ENCODE results near the gene ACBD6. TPM values are rescaled to one million over a fixed set of nuclear protein-coding genes. Genes with fewer than 3 reads are reported as not detected.

ACBD6 gene
- total and polyA plus RNA-seq, 7 donors: 12.6 to 20.4 (median 17.3) TPM

DNA sequence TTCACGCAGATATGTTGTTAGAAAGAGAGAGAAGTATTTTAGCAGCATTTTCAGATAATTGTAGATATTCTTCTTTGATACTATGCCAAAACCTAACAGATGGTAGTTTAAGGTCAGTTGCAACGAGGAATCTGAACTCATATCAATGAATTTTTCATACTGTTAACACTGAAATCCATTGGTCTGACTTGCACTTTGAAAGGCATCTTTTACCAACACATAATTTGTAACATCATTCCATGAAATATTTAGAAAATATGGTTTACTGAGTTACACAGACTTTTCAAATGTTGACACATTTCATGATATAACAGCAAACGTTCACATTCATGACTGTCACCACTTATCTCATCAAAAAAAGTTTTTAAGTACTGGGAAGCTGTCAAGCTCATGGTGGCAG is 4.6 kb downstream of the ACBD6 start:
- intact Hi-C loops (cut with DNase I): no loop called here
- no peaks in the 10 kb centered on the region for H3K27me3 ChIP-seq (ENCODE audit: insufficient read depth in 3 of 3, low read length in 2 of 3)
- DNase-seq: no peak
- H3K36me3 ChIP-seq (ENCODE audit: insufficient read depth in 1 of 2, low read depth in 1 of 2): peaks cover 3 to 27% of the 10 kb centered on the region in 2 donors
- H3K27ac ChIP-seq: no peak overlapping the region
- ATAC-seq: no peak
- peaks cover 21% of the 10 kb centered on the region for H3K4me1 ChIP-seq
- H3K9me3 ChIP-seq: no peaks in the 10 kb centered on the region
- TF ChIP-seq, protein P1, sequence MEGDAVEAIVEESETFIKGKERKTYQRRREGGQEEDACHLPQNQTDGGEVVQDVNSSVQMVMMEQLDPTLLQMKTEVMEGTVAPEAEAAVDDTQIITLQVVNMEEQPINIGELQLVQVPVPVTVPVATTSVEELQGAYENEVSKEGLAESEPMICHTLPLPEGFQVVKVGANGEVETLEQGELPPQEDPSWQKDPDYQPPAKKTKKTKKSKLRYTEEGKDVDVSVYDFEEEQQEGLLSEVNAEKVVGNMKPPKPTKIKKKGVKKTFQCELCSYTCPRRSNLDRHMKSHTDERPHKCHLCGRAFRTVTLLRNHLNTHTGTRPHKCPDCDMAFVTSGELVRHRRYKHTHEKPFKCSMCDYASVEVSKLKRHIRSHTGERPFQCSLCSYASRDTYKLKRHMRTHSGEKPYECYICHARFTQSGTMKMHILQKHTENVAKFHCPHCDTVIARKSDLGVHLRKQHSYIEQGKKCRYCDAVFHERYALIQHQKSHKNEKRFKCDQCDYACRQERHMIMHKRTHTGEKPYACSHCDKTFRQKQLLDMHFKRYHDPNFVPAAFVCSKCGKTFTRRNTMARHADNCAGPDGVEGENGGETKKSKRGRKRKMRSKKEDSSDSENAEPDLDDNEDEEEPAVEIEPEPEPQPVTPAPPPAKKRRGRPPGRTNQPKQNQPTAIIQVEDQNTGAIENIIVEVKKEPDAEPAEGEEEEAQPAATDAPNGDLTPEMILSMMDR (IDR thresholded peaks at IDR 0.05): no peak
- 75 to 86% (median 84%) methylated on average over 3 of the region's 3 CpGs for WGBS, 3 donors
- no peak overlapping the region for H3K4me3 ChIP-seq

DNA sequence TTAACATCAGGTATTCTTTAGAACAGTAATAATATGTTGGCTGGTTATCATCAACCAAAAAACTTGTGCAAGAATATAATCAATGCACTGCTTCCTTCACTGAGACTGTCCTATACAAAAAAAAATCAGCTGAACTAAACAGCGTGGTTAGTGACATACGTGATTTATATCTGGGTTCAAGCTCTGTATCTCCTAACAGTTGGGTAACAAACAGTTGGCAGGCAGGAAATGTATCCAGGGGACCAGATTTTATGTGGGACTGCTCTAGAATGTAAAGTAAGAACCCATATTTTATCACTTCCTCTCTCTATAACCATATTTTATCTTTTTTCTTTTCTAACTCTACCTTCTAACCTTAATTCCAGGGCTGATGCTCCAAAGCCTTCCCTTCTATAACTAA is 8.0 kb downstream of the ACBD6 start:
- H3K4me3 ChIP-seq: no peak overlapping the region
- intact Hi-C loops (cut with DNase I): no loop called here
- ATAC-seq: no peak
- H3K36me3 ChIP-seq (ENCODE audit: insufficient read depth in 1 of 2, low read depth in 1 of 2): peaks cover 3 to 53% of the 10 kb centered on the region in 2 donors
- 60 to 69% (median 65%) methylated on average over 2 of the region's 2 CpGs for WGBS, 3 donors
- no peaks in the 10 kb centered on the region for H3K27me3 ChIP-seq (ENCODE audit: insufficient read depth in 3 of 3, low read length in 2 of 3)
- DNase-seq: no peak
- H3K9me3 ChIP-seq: no peaks in the 10 kb centered on the region
- H3K4me1 ChIP-seq: peaks cover 6% of the 10 kb centered on the region
- TF ChIP-seq, protein P1 (IDR thresholded peaks at IDR 0.05): no peak
- H3K27ac ChIP-seq: no peak overlapping the region

- ATAC-seq (no peak), DNase-seq (no peak)
- intact Hi-C loops (cut with DNase I): no loop called here
- Histone ChIP-seq H3K4me3 (no peak overlapping the region), H3K36me3 (ENCODE audit: insufficient read depth in 1 of 2, low read depth in 1 of 2) (peaks cover 6 to 66% of the 10 kb centered on the region in 2 donors), H3K4me1 (no peaks in the 10 kb centered on the region), H3K27me3 (ENCODE audit: insufficient read depth in 3 of 3, low read length in 2 of 3) (no peaks in the 10 kb centered on the region), H3K9me3 (no peaks in the 10 kb centered on the region), H3K27ac (no peak overlapping the region)
- TF ChIP-seq, protein P1 (IDR thresholded peaks at IDR 0.05): no peak
These were observed 12.4 kb downstream of the ACBD6 start for GRCh38 chr1:180489976-180490375.

DNA sequence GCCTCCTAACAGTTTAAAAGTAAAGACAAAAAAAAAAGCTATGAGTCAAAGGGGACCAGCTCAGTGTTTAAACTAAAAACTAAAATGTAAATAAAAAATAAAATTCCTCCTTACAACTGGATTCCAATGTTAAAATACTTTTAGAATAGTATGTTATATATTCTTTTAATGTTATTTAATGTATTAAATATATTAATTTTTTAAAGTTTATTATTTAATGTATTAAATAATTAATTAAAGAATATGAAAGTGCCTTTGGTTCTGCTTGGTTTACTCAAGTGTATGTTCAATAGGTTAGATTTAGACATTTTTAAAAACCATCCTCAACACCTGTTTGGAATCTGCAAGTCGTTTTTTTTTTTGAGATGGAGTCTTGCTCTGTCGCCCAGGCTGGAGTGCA is 13.1 kb downstream of the ACBD6 start:
- TF ChIP-seq, protein P1 (IDR thresholded peaks at IDR 0.05): no peak
- ATAC-seq: no peak
- no peaks in the 10 kb centered on the region for H3K9me3 ChIP-seq
- H3K4me1 ChIP-seq: no peaks in the 10 kb centered on the region
- H3K36me3 ChIP-seq (ENCODE audit: insufficient read depth in 1 of 2, low read depth in 1 of 2): peaks cover 4 to 71% of the 10 kb centered on the region in 2 donors
- no peaks in the 10 kb centered on the region for H3K27me3 ChIP-seq (ENCODE audit: insufficient read depth in 3 of 3, low read length in 2 of 3)
- H3K27ac ChIP-seq: no peak overlapping the region
- intact Hi-C loops (cut with DNase I): no loop called here
- DNase-seq: no peak
- no peak overlapping the region for H3K4me3 ChIP-seq
- WGBS, 3 donors: 89 to 95% (median 94%) methylated on average over 2 of the region's 2 CpGs

DNA sequence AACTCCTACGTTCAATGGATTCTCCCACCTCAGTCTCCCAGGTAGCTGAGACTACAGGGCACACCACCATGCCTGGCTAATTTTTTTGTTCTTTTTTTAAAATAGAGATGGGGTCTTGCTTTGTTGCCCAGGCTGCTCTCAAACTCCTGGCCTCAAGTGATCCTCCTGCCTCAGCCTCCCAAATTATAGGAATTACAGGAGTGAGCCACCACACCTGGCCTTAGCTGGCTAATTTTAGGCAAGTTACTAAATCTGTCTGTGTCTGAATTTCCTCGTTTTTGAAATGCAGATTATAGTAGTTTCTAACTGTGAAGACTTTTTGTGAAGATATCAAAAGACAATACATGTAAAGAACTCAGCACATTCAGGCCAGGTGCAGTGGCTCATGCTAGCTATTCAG is 13.7 kb downstream of the ACBD6 start:
- H3K4me1 ChIP-seq: no peaks in the 10 kb centered on the region

More for the DNA sequence above, 13.7 kb downstream of the ACBD6 start:
- peaks cover 3 to 70% of the 10 kb centered on the region in 2 donors for H3K36me3 ChIP-seq (ENCODE audit: insufficient read depth in 1 of 2, low read depth in 1 of 2)
- H3K27me3 ChIP-seq (ENCODE audit: insufficient read depth in 3 of 3, low read length in 2 of 3): no peaks in the 10 kb centered on the region
- 84 to 89% (median 89%) methylated on average over 2 of the region's 2 CpGs for WGBS, 3 donors
- DNase-seq: no peak
- TF ChIP-seq, protein P1 (IDR thresholded peaks at IDR 0.05): no peak
- no peaks in the 10 kb centered on the region for H3K9me3 ChIP-seq
- intact Hi-C loops (cut with DNase I): no loop called here
- H3K4me3 ChIP-seq: no peak overlapping the region
- H3K27ac ChIP-seq: no peak overlapping the region
- ATAC-seq: no peak
